ENCODE data around the gene DSTN. TPM values are rescaled to one million over a fixed set of nuclear protein-coding genes. Genes with fewer than 3 reads are reported as not detected.
A peak's percentile ranks its signal among the peaks of the same experiment; 100 is the strongest.

Gene DSTN
- total and polyA plus RNA-seq, 2 donors (not counting 3 experiments of a cell fraction or from before 2014, with no cell fraction given) = 66.1 to 300 TPM

- no peaks in the 10 kb centered on the region for H3K9me1 ChIP-seq (replicated peaks; ENCODE audit: control insufficient read depth, extremely low read depth, insufficient read depth, low read length)
- ChIA-PET CTCF (interaction anchor here (0.6 to 1.9 kb wide), 3 partner anchors 12 to 106 kb away, joined by 3 to 6 read pairs (median 3); no protein-coding TSS in a partner anchor), POLR2A (no interaction called here)
- peaks cover 11 to 50% of the 10 kb centered on the region in 2 experiments for H3K36me3 ChIP-seq (ENCODE audit: control insufficient read depth in 2 of 2, extremely low read depth in 1 of 2, insufficient read depth in 2 of 2, low read length in 2 of 2)
- no peak overlapping the region for H3K27ac ChIP-seq (ENCODE audit: insufficient read depth, low read depth, low read length)
- no peaks in the 10 kb centered on the region for H4K20me1 ChIP-seq (replicated peaks; ENCODE audit: control insufficient read depth, extremely low read depth, insufficient read depth, low read length)
- peaks cover 39% of the 10 kb centered on the region for H3K79me2 ChIP-seq (ENCODE audit: control insufficient read depth, insufficient read depth, low read length)
- DNase-seq (ENCODE audit: low read depth, low spot score) (no peak), FAIRE-seq (no peak)
- no peak overlapping the region for H3K9ac ChIP-seq (replicated peaks; ENCODE audit: extremely low read depth, insufficient read depth, low read length)
- no peak for TF ChIP-seq GATA2 (IDR thresholded peaks at IDR 0.05; ENCODE audit: insufficient read depth, insufficient read length, low read depth, low read length)
- no peak for TF ChIP-seq JUN (IDR thresholded peaks at IDR 0.05; ENCODE audit: borderline replicate concordance, insufficient read depth, insufficient read length, low read depth)
- intact Hi-C loops (cut with micrococcal nuclease) = no loop called here
- BruUV-seq (replicated peaks) = no TSS peak
- H3K4me2 ChIP-seq (ENCODE audit: insufficient read depth, low read length) = no peak overlapping the region
- no peaks in the 10 kb centered on the region for H3K9me3 ChIP-seq (replicated peaks; ENCODE audit: control insufficient read depth, insufficient read depth, low read length)
- peaks cover 3% of the 10 kb centered on the region for H3K4me1 ChIP-seq (ENCODE audit: control insufficient read depth, extremely low read depth, insufficient read depth, low read length)
- H2AFZ ChIP-seq (ENCODE audit: low read depth, low read length) = no peak overlapping the region
- no peaks in the 10 kb centered on the region for H3K27me3 ChIP-seq (ENCODE audit: control insufficient read depth in 2 of 2, insufficient read depth in 2 of 2, low read length in 2 of 2)
- no peak overlapping the region for H3K4me3 ChIP-seq (replicated peaks in 1 of 3; ENCODE audit: insufficient read depth in 1 of 3, low read depth in 1 of 3, low read length in 3 of 3)
- dilution Hi-C loops (cut with MboI; ENCODE audit: extremely low pct_ligation_motif_present, low sequenced_read_pairs) = no loop called here
These were observed 72.8 kb downstream of the DSTN start for GRCh38 chr20:17642404-17643269.

DNA sequence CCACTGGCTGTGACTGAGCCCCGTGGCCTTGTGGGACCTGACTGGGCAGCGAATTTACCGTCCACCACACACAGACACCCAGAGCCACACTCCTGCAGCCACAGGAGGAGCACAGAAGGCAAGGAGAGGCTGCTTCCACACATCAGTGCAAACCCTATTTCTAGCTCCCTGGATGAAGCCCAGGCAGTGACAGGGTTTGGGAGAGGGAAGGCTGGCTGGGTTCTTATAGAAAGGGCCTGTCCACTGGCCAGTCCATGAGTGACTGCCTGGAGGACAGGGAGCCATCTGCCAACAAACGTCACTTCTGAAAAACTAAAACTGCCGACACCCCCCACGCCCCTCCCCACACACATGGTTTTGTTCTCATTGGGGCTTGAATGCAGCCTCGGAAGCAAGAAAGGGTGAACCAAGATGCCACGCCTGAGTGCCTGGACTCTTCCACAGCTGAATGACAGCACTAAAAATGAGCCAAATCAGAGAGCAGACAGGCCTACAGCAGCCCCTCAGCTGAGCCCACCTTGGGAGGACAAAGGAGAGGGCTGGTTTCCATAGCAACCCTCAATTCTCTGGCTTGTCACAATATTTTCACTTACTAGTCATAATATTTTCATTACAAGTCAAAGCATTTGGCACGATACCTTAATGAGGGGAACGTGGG lies 73.8 kb downstream of the DSTN start:
- peak; percentile 19 for DNase-seq (ENCODE audit: low read depth, low spot score)

More for the DNA sequence above, 73.8 kb downstream of the DSTN start:
- Histone ChIP-seq H3K4me2 (ENCODE audit: insufficient read depth, low read length) (no peak overlapping the region), H3K36me3 (ENCODE audit: control insufficient read depth in 2 of 2, extremely low read depth in 1 of 2, insufficient read depth in 2 of 2, low read length in 2 of 2) (peaks cover 11 to 40% of the 10 kb centered on the region in 2 experiments), H3K27me3 (ENCODE audit: control insufficient read depth in 2 of 2, insufficient read depth in 2 of 2, low read length in 2 of 2) (no peaks in the 10 kb centered on the region), H3K4me1 (ENCODE audit: control insufficient read depth, extremely low read depth, insufficient read depth, low read length) (peaks cover 8% of the 10 kb centered on the region), H3K4me3 (replicated peaks in 1 of 3; ENCODE audit: insufficient read depth in 1 of 3, low read depth in 1 of 3, low read length in 3 of 3) (no peak overlapping the region), H3K9me3 (replicated peaks; ENCODE audit: control insufficient read depth, insufficient read depth, low read length) (no peaks in the 10 kb centered on the region), H3K27ac (ENCODE audit: insufficient read depth, low read depth, low read length) (no peak overlapping the region), H3K9me1 (replicated peaks; ENCODE audit: control insufficient read depth, extremely low read depth, insufficient read depth, low read length) (no peaks in the 10 kb centered on the region), H3K9ac (replicated peaks; ENCODE audit: extremely low read depth, insufficient read depth, low read length) (no peak overlapping the region), H2AFZ (ENCODE audit: low read depth, low read length) (no peak overlapping the region), H3K79me2 (ENCODE audit: control insufficient read depth, insufficient read depth, low read length) (peaks cover 47% of the 10 kb centered on the region), H4K20me1 (replicated peaks; ENCODE audit: control insufficient read depth, extremely low read depth, insufficient read depth, low read length) (no peaks in the 10 kb centered on the region)
- dilution Hi-C loops (cut with MboI; ENCODE audit: extremely low pct_ligation_motif_present, low sequenced_read_pairs) (no loop called here), intact Hi-C loops (cut with micrococcal nuclease) (no loop called here)
- TF ChIP-seq FOS (IDR thresholded peaks at IDR 0.05; ENCODE audit: borderline replicate concordance, insufficient read depth, low read length) (no peak), MYC (IDR thresholded peaks at IDR 0.05; ENCODE audit: low read depth, low read length) (no peak), POLR2A (IDR thresholded peaks at IDR 0.05; ENCODE audit: low read depth, low read length) (no peak), POLR2AphosphoS5 (IDR thresholded peaks at IDR 0.05; ENCODE audit: insufficient read depth, low read depth, low read length) (no peak)
- FAIRE-seq = no peak
- POLR2A ChIA-PET = no interaction called here
- CTCF ChIA-PET = interaction anchor here (0.6 to 1.9 kb wide), 5 partner anchors 10 to 295 kb away, joined by 3 to 6 read pairs (median 3); no protein-coding TSS in a partner anchor
- BruUV-seq (replicated peaks) = no TSS peak

Measured in endothelial cell of umbilical vein (primary cell).